AG04449 (cell line): ENCODE results near the gene PRKD1.
"Not testable (repeated sequence)": the region's sequence is repeated elsewhere in the genome, so short reads cannot be mapped to it uniquely, and the experiment has no call there.

ENCODE experiments used
- CTCF ChIA-PET: fragments of 350-600 bp; formaldehyde crosslinking; extraction: SDS; loops from one replicate; lab custom pipeline; 2021; ENCODE audit warnings: antibody characterized with exemption; lab: Yijun Ruan, JAX
- POLR2A ChIA-PET: fragments of 400-600, 350-600 bp; formaldehyde crosslinking; extraction: SDS; loops from one replicate; lab custom pipeline; 2020; ENCODE audit warnings: antibody characterized with exemption, inconsistent platforms; lab: Yijun Ruan, JAX
- DNase-seq: peaks from one replicate; pipeline ENCODE4 v3.0.0-alpha.2; 2010; ENCODE audit warnings: low read depth, low spot score
- H3K4me3 ChIP-seq: 2 replicates; pipeline ENCODE4 v1.5.1; 2011; ENCODE audit warnings: low read depth, mild to moderate bottlenecking, control low read depth, low read length
- CTCF ChIP-seq: IDR thresholded peaks from one replicate; pipeline ENCODE4 v1.5.1; 2011; ENCODE audit warnings: mild to moderate bottlenecking, moderate library complexity, low read length, control low read depth, inconsistent platforms; ENCODE audit not compliant: insufficient read depth; ENCODE audit errors: missing control alignments

Gene PRKD1

GRCh38 chr14:29705801-29706200 lies 221.8 kb downstream of the PRKD1 start:
- POLR2A ChIA-PET = no interaction called here
- TF ChIP-seq CTCF = no peak
- CTCF ChIA-PET = no interaction called here
- no peak for DNase-seq
- no peak overlapping the region for H3K4me3 ChIP-seq

- H3K4me3 ChIP-seq, DNase-seq, CTCF ChIA-PET: not testable (repeated sequence)
- POLR2A ChIA-PET = interaction anchor here (0.9 kb wide), 1 partner anchor 20 kb away, joined by 3 read pairs; no protein-coding TSS in a partner anchor
Measured at GRCh38 chr14:29689597-29689996, 238.1 kb downstream of the PRKD1 start.

GRCh38 chr14:29687866-29688265 lies 239.8 kb downstream of the PRKD1 start:
- ChIA-PET POLR2A (no interaction called here), CTCF (no interaction called here)
- no peak for DNase-seq
- no peak for TF ChIP-seq CTCF
- no peak overlapping the region for H3K4me3 ChIP-seq

GRCh38 chr14:29687071-29687765 lies 240.4 kb downstream of the PRKD1 start:
- ChIA-PET CTCF (no interaction called here), POLR2A (no interaction called here)
- no peak overlapping the region for H3K4me3 ChIP-seq
- no peak for DNase-seq
- no peak for TF ChIP-seq CTCF

- ChIA-PET CTCF (interaction anchor here (1.2 kb wide), 1 partner anchor 8 kb away, joined by 3 read pairs; no protein-coding TSS in a partner anchor), POLR2A (no interaction called here)
- DNase-seq = no peak
- no peak overlapping the region for H3K4me3 ChIP-seq
- no peak for TF ChIP-seq CTCF
Measured at GRCh38 chr14:29684926-29685325, 242.7 kb downstream of the PRKD1 start.

- no peak for DNase-seq
- CTCF ChIA-PET = no interaction called here
- no peak for TF ChIP-seq CTCF
- H3K4me3 ChIP-seq = no peak overlapping the region
- POLR2A ChIA-PET = no interaction called here
Measured at GRCh38 chr14:29682789-29683188, 244.9 kb downstream of the PRKD1 start.

- DNase-seq = no peak
- H3K4me3 ChIP-seq = no peak overlapping the region
- POLR2A ChIA-PET = interaction anchor here (1.2 kb wide), 1 partner anchor 12 kb away, joined by 3 read pairs; no protein-coding TSS in a partner anchor
- CTCF ChIA-PET = no interaction called here
- TF ChIP-seq CTCF = no peak
Measured at GRCh38 chr14:29681316-29681715, 246.3 kb downstream of the PRKD1 start.
